Measurements from ENCODE around the gene TMEM212. TPM values are rescaled to one million over a fixed set of nuclear protein-coding genes. Genes with fewer than 3 reads are reported as not detected.

Gene TMEM212
- total RNA-seq, 2 experiments from 2014 or later, result not detected

- TF ChIP-seq CTCF (IDR thresholded peaks at IDR 0.05), result no peak
- no peak overlapping the region for H3K4me3 ChIP-seq (ENCODE audit: low read length)
- Mint-ChIP-seq H3K27me3 (peaks cover 8% of the 10 kb centered on the region), H3K9me3 (no peaks in the 10 kb centered on the region), H3K4me1 (ENCODE audit: low read depth) (no peaks in the 10 kb centered on the region), H3K27ac (no peak overlapping the region), H3K36me3 (ENCODE audit: low read depth) (no peaks in the 10 kb centered on the region), H3K4me3 (no peak overlapping the region)
- ChIA-PET CTCF (no interaction called here), POLR2A (no interaction called here)
- no peaks in the 10 kb centered on the region for H3K36me3 ChIP-seq (ENCODE audit: insufficient read depth, low read length)
- DNase-seq (peak in 1 of 14 experiments; percentile 19), ATAC-seq (ENCODE audit: poor library complexity) (no peak)
- H3K27me3 ChIP-seq (ENCODE audit: control insufficient read depth in 1 of 2, insufficient read depth in 2 of 2, low read length in 2 of 2), result no peaks in the 10 kb centered on the region
- H3K4me1 ChIP-seq (ENCODE audit: insufficient read depth, low read length), result peaks cover 12% of the 10 kb centered on the region
- H3K27ac ChIP-seq (ENCODE audit: low read depth in 1 of 2, low read length in 2 of 2), result no peak overlapping the region
- intact Hi-C loops (cut with DNase I, micrococcal nuclease), result loop anchor here in 1 of 2 experiments (10.0 kb wide), 1 partner anchor 520 kb away; no protein-coding TSS in a partner anchor
- no peaks in the 10 kb centered on the region for H3K9me3 ChIP-seq (ENCODE audit: control insufficient read depth in 1 of 2, insufficient read depth in 1 of 2, low read length in 2 of 2)
Observed at GRCh38 chr3:171824824-171825221, 18.3 kb upstream of the TMEM212 start.

GRCh38 chr3:171825222-171825828 lies 17.8 kb upstream of the TMEM212 start:
- Histone ChIP-seq H3K36me3 (ENCODE audit: insufficient read depth, low read length) (no peaks in the 10 kb centered on the region), H3K27me3 (ENCODE audit: control insufficient read depth in 1 of 2, insufficient read depth in 2 of 2, low read length in 2 of 2) (no peaks in the 10 kb centered on the region), H3K27ac (ENCODE audit: low read depth in 1 of 2, low read length in 2 of 2) (no peak overlapping the region), H3K4me3 (ENCODE audit: low read length) (no peak overlapping the region), H3K4me1 (ENCODE audit: insufficient read depth, low read length) (peaks cover 13% of the 10 kb centered on the region), H3K9me3 (ENCODE audit: control insufficient read depth in 1 of 2, insufficient read depth in 1 of 2, low read length in 2 of 2) (no peaks in the 10 kb centered on the region)
- Mint-ChIP-seq H3K27me3 (peaks cover 8% of the 10 kb centered on the region), H3K27ac (no peak overlapping the region), H3K36me3 (ENCODE audit: low read depth) (no peaks in the 10 kb centered on the region), H3K4me3 (no peak overlapping the region), H3K9me3 (no peaks in the 10 kb centered on the region), H3K4me1 (ENCODE audit: low read depth) (no peaks in the 10 kb centered on the region)
- no peak for TF ChIP-seq CTCF (IDR thresholded peaks at IDR 0.05)
- intact Hi-C loops (cut with DNase I, micrococcal nuclease), result loop anchor here in 1 of 2 experiments (10.0 kb wide), 1 partner anchor 519 kb away; no protein-coding TSS in a partner anchor
- ChIA-PET CTCF (no interaction called here), POLR2A (no interaction called here)
- DNase-seq (peak in 2 of 14 experiments; percentile 42 to 55), ATAC-seq (ENCODE audit: poor library complexity) (no peak)

- Histone ChIP-seq H3K27ac (ENCODE audit: low read depth in 1 of 2, low read length in 2 of 2) (no peak overlapping the region), H3K4me1 (ENCODE audit: insufficient read depth, low read length) (peaks cover 13% of the 10 kb centered on the region), H3K27me3 (ENCODE audit: control insufficient read depth in 1 of 2, insufficient read depth in 2 of 2, low read length in 2 of 2) (no peaks in the 10 kb centered on the region), H3K4me3 (ENCODE audit: low read length) (no peak overlapping the region), H3K9me3 (ENCODE audit: control insufficient read depth in 1 of 2, insufficient read depth in 1 of 2, low read length in 2 of 2) (no peaks in the 10 kb centered on the region), H3K36me3 (ENCODE audit: insufficient read depth, low read length) (no peaks in the 10 kb centered on the region)
- Mint-ChIP-seq H3K36me3 (ENCODE audit: low read depth) (no peaks in the 10 kb centered on the region), H3K4me3 (no peak overlapping the region), H3K27ac (no peak overlapping the region), H3K4me1 (ENCODE audit: low read depth) (no peaks in the 10 kb centered on the region), H3K27me3 (peaks cover 8% of the 10 kb centered on the region), H3K9me3 (no peaks in the 10 kb centered on the region)
- ATAC-seq (ENCODE audit: poor library complexity), result no peak
- no peak for DNase-seq
- intact Hi-C loops (cut with DNase I, micrococcal nuclease), result loop anchor here in 1 of 2 experiments (10.0 kb wide), 1 partner anchor 517 kb away; no protein-coding TSS in a partner anchor
- no peak for TF ChIP-seq CTCF (IDR thresholded peaks at IDR 0.05)
- POLR2A ChIA-PET, result no interaction called here
- CTCF ChIA-PET, result no interaction called here
Observed at GRCh38 chr3:171827385-171827784, 15.8 kb upstream of the TMEM212 start.

Measured in CD4-positive, alpha-beta T cell (primary cell).